A549 (cell line): ENCODE data around the gene CTTN. TPM values are rescaled to one million over a fixed set of nuclear protein-coding genes. Genes with fewer than 3 reads are reported as not detected.
A peak's percentile ranks its signal among the peaks of the same experiment; 100 is the strongest.

Source experiments
- ATAC-seq, 2 experiments: fragments of 200-7000 bp in 1 of 2; fragments of >200 bp in 1 of 2; cut with Nextera tagmentation in 1 of 2; cut with Tn5 transposase in 1 of 2; 3 replicates each; pipeline versions ENCODE4 v1.8.0 to v1.9.1; 2018 to 2020; ENCODE audit warnings: mild to moderate bottlenecking in 1 of 2, moderate library complexity in 1 of 2
- CTCF ChIA-PET: fragments of 300-600 bp; sonication (Branson Sonifier 250); formaldehyde crosslinking; extraction: SDS; loops from one replicate; lab custom pipeline; 2021; ENCODE audit warnings: antibody characterized with exemption, inconsistent platforms; lab: Yijun Ruan, JAX
- POLR2A ChIA-PET: fragments of 350-600 bp; formaldehyde crosslinking; extraction: SDS; loops from one replicate; lab custom pipeline; 2021; ENCODE audit warnings: antibody characterized with exemption, inconsistent platforms; lab: Yijun Ruan, JAX
- DNase-seq, 2 experiments: peaks; one replicate each; pipeline versions ENCODE4 v3.0.0 to v3.0.0-alpha.2; 2011 to 2016; ENCODE audit warnings: low read depth in 1 of 2, low spot score in 1 of 2
- FAIRE-seq: peaks from 2 replicates; lab custom pipeline; 2011; peaks lifted over from hg19 to GRCh38; lab: Jason Lieb, UNC
- H3K27ac ChIP-seq, 2 experiments: fragments of >200 bp; sonication (Bioruptor Twin); formaldehyde crosslinking; 3 replicates each; pipeline ENCODE4 v1.5.1; 2016 to 2017
- H3K4me1 ChIP-seq: fragments of >200 bp; sonication (Bioruptor Twin); formaldehyde crosslinking; 3 replicates; pipeline ENCODE4 v1.6.1; 2016
- H3K4me2 ChIP-seq: fragments of >200 bp; sonication (Bioruptor Twin); formaldehyde crosslinking; 3 replicates; pipeline ENCODE4 v1.6.1; 2016
- H3K4me3 ChIP-seq: fragments of >200 bp; sonication (Bioruptor Twin); formaldehyde crosslinking; 3 replicates; pipeline ENCODE4 v1.5.1; 2016
- H3K9me3 ChIP-seq: fragments of >200 bp; sonication (Bioruptor Twin); formaldehyde crosslinking; 3 replicates; pipeline ENCODE4 v1.6.1; 2016
- CHD2 ChIP-seq: fragments of 150-350 bp; IDR thresholded peaks from 2 replicates; pipeline ENCODE4 v1.6.1; 2014; ENCODE audit warnings: low read length; ENCODE audit not compliant: partially characterized antibody
- CHD4 ChIP-seq: fragments of 200-600 bp; sonication (generic); IDR thresholded peaks from 2 replicates; pipeline ENCODE4 v1.6.1; 2016; ENCODE audit warnings: antibody characterized with exemption, mild to moderate bottlenecking, borderline replicate concordance
- CTCF ChIP-seq: fragments of >200 bp; sonication (Bioruptor Twin); formaldehyde crosslinking; IDR thresholded peaks from 3 replicates; pipeline ENCODE4 v1.5.1; 2016
- EHMT2 ChIP-seq: fragments of 200-600 bp; sonication (generic); IDR thresholded peaks from 2 replicates; pipeline ENCODE4 v1.6.1; 2016; ENCODE audit warnings: antibody characterized with exemption, low read depth, mild to moderate bottlenecking, moderate library complexity
- ELK1 ChIP-seq: fragments of 150-350 bp; IDR thresholded peaks from 2 replicates; pipeline ENCODE4 v1.6.1; 2014; ENCODE audit warnings: low read depth, mild to moderate bottlenecking, low read length
- EP300 ChIP-seq, 2 experiments: fragments of >200 bp; sonication (Bioruptor Twin); formaldehyde crosslinking; IDR thresholded peaks; 2 replicates in 1 of 2; 3 replicates in 1 of 2; pipeline ENCODE4 v1.6.1; 2016 to 2017
- ESRRA ChIP-seq: fragments of 150-350 bp; IDR thresholded peaks from 2 replicates; pipeline ENCODE4 v1.6.1; 2014; ENCODE audit warnings: mild to moderate bottlenecking, low read length, borderline replicate concordance
- GATA3 ChIP-seq: IDR thresholded peaks from 2 replicates; pipeline ENCODE4 v1.6.1; 2012; ENCODE audit warnings: borderline replicate concordance
- JUNB ChIP-seq: fragments of >200 bp; sonication (Bioruptor Twin); formaldehyde crosslinking; IDR thresholded peaks from 2 replicates; pipeline ENCODE4 v1.6.1; 2016
- MAFK ChIP-seq: fragments of 450-650 bp; IDR thresholded peaks from 2 replicates; pipeline ENCODE4 v1.6.1; 2014; ENCODE audit not compliant: partially characterized antibody
- MYC ChIP-seq: IDR thresholded peaks from 2 replicates; pipeline ENCODE4 v1.6.1; 2012; ENCODE audit warnings: mild to moderate bottlenecking, inconsistent platforms, low read length, improper control_type of control experiment, borderline replicate concordance
- NPAS2 ChIP-seq: fragments of 250-450 bp; sonication (Bioruptor Pico); IDR thresholded peaks from 2 replicates; pipeline ENCODE4 v1.8.0; 2022; ENCODE audit warnings: mild to moderate bottlenecking, moderate library complexity, borderline replicate concordance
- POLR2AphosphoS2 ChIP-seq: conservative IDR thresholded peaks from 2 replicates; pipeline ENCODE4 v1.6.1; 2012; ENCODE audit warnings: low read length, improper control_type of control experiment, inconsistent platforms
- RAD21 ChIP-seq, 2 experiments: fragments of >200 bp in 1 of 2; sonication (Bioruptor Twin) in 1 of 2; formaldehyde crosslinking in 1 of 2; IDR thresholded peaks in 1 of 2; conservative IDR thresholded peaks in 1 of 2; 2 replicates in 1 of 2; 3 replicates in 1 of 2; pipeline ENCODE4 v1.6.1; 2012 to 2018; ENCODE audit warnings: inconsistent platforms in 1 of 2
- REST ChIP-seq: fragments of 200-600 bp; sonication (generic); IDR thresholded peaks from 2 replicates; pipeline ENCODE4 v1.6.1; 2016; ENCODE audit warnings: antibody characterized with exemption, mild to moderate bottlenecking, moderate library complexity
- RFX5 ChIP-seq: fragments of 450-650 bp; IDR thresholded peaks from 2 replicates; pipeline ENCODE4 v1.7.1; 2014; ENCODE audit warnings: antibody characterized with exemption, mild to moderate bottlenecking, moderate library complexity
- RNF2 ChIP-seq: fragments of 200-600 bp; sonication (generic); IDR thresholded peaks from 2 replicates; pipeline ENCODE4 v1.6.1; 2016; ENCODE audit warnings: low read depth, mild to moderate bottlenecking, antibody characterized with exemption, moderate library complexity, borderline replicate concordance
- SMC3 ChIP-seq: fragments of >200 bp; sonication (Bioruptor Twin); formaldehyde crosslinking; IDR thresholded peaks from 3 replicates; pipeline ENCODE4 v1.6.1; 2018; ENCODE audit warnings: inconsistent platforms
- SREBF2 ChIP-seq: fragments of 450-650 bp; IDR thresholded peaks from 2 replicates; pipeline ENCODE4 v1.6.1; 2014; ENCODE audit warnings: mild to moderate bottlenecking, moderate library complexity
- TFCP2L1 ChIP-seq: fragments of 250-450 bp; sonication (Bioruptor Pico); IDR thresholded peaks from 2 replicates; pipeline ENCODE4 v1.5.0; 2021; ENCODE audit warnings: mild to moderate bottlenecking
- WGBS: methylation state at CpG from one replicate; pipeline ENCODE4 v1.1.6; 2017; ENCODE audit errors: missing lambda C conversion rate; 5-methylcytosine and 5-hydroxymethylcytosine counted together
- polyA plus RNA-seq, 4 experiments: library from polyadenylated mRNA; depleted of rRNA in 3 of 4; stranded (reverse); fragments of >200 nt; fragmentation: RNase III in 1 of 4; extraction: RNeasy Plus Mini Kit Qiagen cat#74134 plus additional on column Dnase treatment in 1 of 4; gene quantifications; 2 replicates in 3 of 4; 3 replicates in 1 of 4; pipeline ENCODE4 v1.2.3, GENCODE V29; 2011 to 2017
- TF ChIP-seq, protein P1 (sequence below): fragments of 250-450 bp; sonication (Bioruptor Pico); IDR thresholded peaks from 2 replicates; pipeline ENCODE4 v1.5.0; 2020; ENCODE audit warnings: low read depth, mild to moderate bottlenecking, moderate library complexity
- TF ChIP-seq, protein P2 (sequence below): IDR thresholded peaks from 2 replicates; pipeline ENCODE4 v1.6.1; 2012
- TF ChIP-seq, protein P3 (sequence below): IDR thresholded peaks from 2 replicates; pipeline ENCODE4 v1.6.1; 2012

CTTN gene
- polyA plus RNA-seq, 2 of the 4 experiments (the other 2 are of a cell fraction) = 140 to 214 TPM

DNA sequence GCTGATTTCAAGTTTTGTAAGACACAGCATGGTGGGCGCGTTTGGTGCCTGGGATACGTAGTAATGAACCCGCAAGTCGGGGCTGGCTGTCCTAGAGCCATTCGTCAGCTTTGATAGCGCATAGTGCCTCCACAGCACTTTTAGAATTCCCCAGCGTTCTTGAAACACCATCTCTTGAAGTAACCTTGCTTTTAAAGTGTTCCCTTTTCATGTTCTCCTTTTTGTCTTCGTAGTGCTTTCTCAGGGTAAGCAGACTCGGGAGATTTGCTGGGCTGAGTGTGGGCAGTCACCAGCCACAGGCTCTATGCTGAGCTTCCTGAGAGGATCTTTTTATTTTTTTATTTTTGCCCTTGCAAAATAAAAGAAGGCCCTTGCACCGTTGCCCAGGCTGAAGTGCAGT is 39.6 kb upstream of the CTTN start:
- ATAC-seq (no peak), DNase-seq (no peak), FAIRE-seq (no peak)
- Histone ChIP-seq H3K9me3 (no peaks in the 10 kb centered on the region), H3K27ac (no peak overlapping the region), H3K4me2 (no peak overlapping the region), H3K4me1 (no peaks in the 10 kb centered on the region), H3K4me3 (no peak overlapping the region)
- CTCF ChIA-PET = interaction anchor here (1.1 kb wide), 1 partner anchor 108 kb away, joined by 4 read pairs; no protein-coding TSS in a partner anchor
- no peak for TF ChIP-seq REST
- TF ChIP-seq RNF2 = no peak
- TF ChIP-seq EP300 (IDR thresholded peaks at IDR 0.05) = no peak
- no peak for TF ChIP-seq JUNB
- no peak for TF ChIP-seq NPAS2 (CRISPR knock-in tag)
- TF ChIP-seq MYC = no peak
- TF ChIP-seq, protein P1, sequence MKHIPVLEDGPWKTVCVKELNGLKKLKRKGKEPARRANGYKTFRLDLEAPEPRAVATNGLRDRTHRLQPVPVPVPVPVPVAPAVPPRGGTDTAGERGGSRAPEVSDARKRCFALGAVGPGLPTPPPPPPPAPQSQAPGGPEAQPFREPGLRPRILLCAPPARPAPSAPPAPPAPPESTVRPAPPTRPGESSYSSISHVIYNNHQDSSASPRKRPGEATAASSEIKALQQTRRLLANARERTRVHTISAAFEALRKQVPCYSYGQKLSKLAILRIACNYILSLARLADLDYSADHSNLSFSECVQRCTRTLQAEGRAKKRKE (CRISPR knock-in tag) = no peak
- TF ChIP-seq MAFK = no peak
- POLR2A ChIA-PET = no interaction called here
- 94% methylated on average over 11 of the region's 11 CpGs for WGBS

DNA sequence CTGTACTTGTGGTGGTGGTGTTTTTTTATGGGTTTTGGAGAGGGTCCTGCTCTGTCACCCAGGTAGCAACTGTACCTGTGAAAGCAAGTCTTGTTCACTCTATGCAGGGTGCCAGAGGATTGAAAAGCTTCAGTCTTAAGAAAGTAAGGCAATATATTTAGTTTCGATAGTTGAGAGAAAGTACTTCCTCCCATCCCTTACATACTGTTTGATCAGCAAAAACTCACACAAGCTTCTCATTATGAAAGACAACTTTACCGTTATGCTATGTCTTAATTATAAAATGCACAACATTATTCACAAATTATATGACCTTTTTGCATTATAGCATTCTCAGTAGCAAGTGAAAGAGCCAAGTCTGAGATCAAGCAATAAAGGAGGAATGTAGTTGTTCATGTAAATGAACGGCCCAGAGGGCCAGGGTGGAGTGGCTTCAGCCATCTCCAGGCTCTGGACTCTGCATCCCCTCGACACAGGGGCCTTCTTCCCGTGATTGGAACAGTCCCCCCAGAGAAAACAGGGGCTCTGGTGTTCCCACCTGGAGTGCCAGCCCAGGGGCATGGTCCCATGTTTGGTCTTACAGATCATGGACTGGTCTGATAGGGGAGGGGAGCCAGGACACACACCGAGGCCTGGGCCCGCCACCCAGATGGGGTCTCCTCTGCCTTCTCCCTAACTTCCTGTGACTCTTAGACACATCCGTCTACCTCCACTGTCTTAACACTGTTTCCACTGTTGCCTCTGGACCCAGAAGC is 38.7 kb upstream of the CTTN start:
- no peaks in the 10 kb centered on the region for H3K4me1 ChIP-seq
- ChIA-PET CTCF (interaction anchor here (1.1 kb wide), 1 partner anchor 107 kb away, joined by 4 read pairs; no protein-coding TSS in a partner anchor), POLR2A (no interaction called here)
- DNase-seq (no peak), ATAC-seq (no peak), FAIRE-seq (no peak)
- no peak overlapping the region for H3K4me3 ChIP-seq
- TF ChIP-seq RAD21 (conservative IDR thresholded peaks at IDR 0.05 in 1 of 2, IDR thresholded peaks at IDR 0.05 in 1 of 2) (no peak), MAFK (peak; percentile 39), ELK1 (no peak), CHD2 (no peak)
- H3K4me2 ChIP-seq = no peak overlapping the region
- no peak overlapping the region for H3K27ac ChIP-seq
- no peaks in the 10 kb centered on the region for H3K9me3 ChIP-seq
- 83% methylated on average over 8 of the region's 8 CpGs for WGBS

DNA sequence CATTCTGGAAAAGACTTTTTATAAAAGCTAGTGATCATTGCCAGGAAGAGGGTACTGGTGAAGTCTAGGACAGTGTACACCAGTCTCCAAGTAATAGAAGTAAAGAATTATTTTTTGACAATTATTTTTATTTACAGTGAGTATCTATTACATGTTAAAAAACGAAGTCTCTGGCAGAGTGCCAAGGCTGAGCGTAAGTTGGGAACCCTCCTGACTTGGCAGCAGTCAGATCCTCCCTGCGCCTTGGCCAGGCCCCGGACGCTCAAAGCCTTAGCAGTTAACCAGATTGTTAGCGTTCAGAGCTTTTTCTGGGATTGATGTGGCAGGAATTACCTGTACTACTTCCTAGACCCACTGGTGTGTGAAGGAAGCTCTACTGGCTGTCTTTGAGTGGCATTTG is 38.1 kb upstream of the CTTN start:
- Histone ChIP-seq H3K9me3 (no peaks in the 10 kb centered on the region), H3K27ac (no peak overlapping the region), H3K4me2 (no peak overlapping the region), H3K4me1 (no peaks in the 10 kb centered on the region), H3K4me3 (no peak overlapping the region)
- DNase-seq = no peak
- CTCF ChIA-PET = no interaction called here
- 92% methylated on average over 6 of the region's 6 CpGs for WGBS
- POLR2A ChIA-PET = no interaction called here
- no peak for ATAC-seq
- FAIRE-seq = no peak
- TF ChIP-seq CHD4 (no peak), RFX5 (no peak), EHMT2 (no peak), ESRRA (no peak), CHD2 (no peak), POLR2AphosphoS2 (no peak), RAD21 (conservative IDR thresholded peaks at IDR 0.05 in 1 of 2, IDR thresholded peaks at IDR 0.05 in 1 of 2) (no peak), SREBF2 (no peak), SMC3 (no peak), TFCP2L1 (CRISPR knock-in tag) (no peak), CTCF (no peak), GATA3 (no peak), JUNB (no peak)
- TF ChIP-seq, protein P2, sequence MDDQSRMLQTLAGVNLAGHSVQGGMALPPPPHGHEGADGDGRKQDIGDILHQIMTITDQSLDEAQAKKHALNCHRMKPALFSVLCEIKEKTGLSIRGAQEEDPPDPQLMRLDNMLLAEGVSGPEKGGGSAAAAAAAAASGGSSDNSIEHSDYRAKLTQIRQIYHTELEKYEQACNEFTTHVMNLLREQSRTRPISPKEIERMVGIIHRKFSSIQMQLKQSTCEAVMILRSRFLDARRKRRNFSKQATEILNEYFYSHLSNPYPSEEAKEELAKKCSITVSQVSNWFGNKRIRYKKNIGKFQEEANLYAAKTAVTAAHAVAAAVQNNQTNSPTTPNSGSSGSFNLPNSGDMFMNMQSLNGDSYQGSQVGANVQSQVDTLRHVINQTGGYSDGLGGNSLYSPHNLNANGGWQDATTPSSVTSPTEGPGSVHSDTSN = no peak
- TF ChIP-seq, protein P3, sequence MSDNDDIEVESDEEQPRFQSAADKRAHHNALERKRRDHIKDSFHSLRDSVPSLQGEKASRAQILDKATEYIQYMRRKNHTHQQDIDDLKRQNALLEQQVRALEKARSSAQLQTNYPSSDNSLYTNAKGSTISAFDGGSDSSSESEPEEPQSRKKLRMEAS = no peak
